Endothelial cell of umbilical vein (primary cell): ENCODE results near the gene ZNF768. TPM values are rescaled to one million over a fixed set of nuclear protein-coding genes. Genes with fewer than 3 reads are reported as not detected.
A peak's percentile ranks its signal among the peaks of the same experiment; 100 is the strongest.
"Not testable (repeated sequence)": the region's sequence is repeated elsewhere in the genome, so short reads cannot be mapped to it uniquely, and the experiment has no call there.

Experiments
- BruUV-seq: library from RNA; stranded (reverse); fragments of 400-500 nt; replicated peaks from 2 replicates; lab custom pipeline; 2021; lab: Mats Ljungman, UMichigan
- CTCF ChIA-PET: fragments of 300-600, 350-600 bp; sonication (Branson Sonifier 250); formaldehyde crosslinking; loops from one replicate; lab custom pipeline; 2021; ENCODE audit warnings: antibody characterized with exemption, inconsistent platforms; lab: Charles Lee
- POLR2A ChIA-PET: fragments of 300-600, 350-600 bp; sonication (Branson Sonifier 250); formaldehyde crosslinking; loops from one replicate; lab custom pipeline; 2021; ENCODE audit warnings: antibody characterized with exemption, inconsistent platforms; lab: Charles Lee
- DNase-seq: peaks from one replicate; pipeline ENCODE4 v3.0.0-alpha.2; 2011; ENCODE audit warnings: low read depth, low spot score
- FAIRE-seq: peaks from 2 replicates; lab custom pipeline; 2011; peaks lifted over from hg19 to GRCh38; lab: Jason Lieb, UNC
- H2AFZ ChIP-seq: 2 replicates; pipeline ENCODE4 v1.6.0; 2012; ENCODE audit warnings: low read depth, low read length, control low read depth, inconsistent platforms
- H3K27ac ChIP-seq: 2 replicates; pipeline ENCODE4 v1.5.1; 2011; ENCODE audit warnings: low read depth, mild to moderate bottlenecking, control low read depth, low read length, moderate library complexity; ENCODE audit not compliant: insufficient read depth
- H3K27me3 ChIP-seq, 2 experiments: 2 replicates each; pipeline versions ENCODE4 v1.6.0 to v1.6.1; 2011; ENCODE audit warnings: low read length in 2 of 2, mixed read lengths in 1 of 2; ENCODE audit not compliant: control insufficient read depth in 2 of 2, insufficient read depth in 2 of 2
- H3K36me3 ChIP-seq, 2 experiments: 2 replicates in 1 of 2; 3 replicates in 1 of 2; pipeline ENCODE4 v1.5.1; 2011; ENCODE audit warnings: low read length in 2 of 2, mild to moderate bottlenecking in 1 of 2, moderate library complexity in 1 of 2; ENCODE audit not compliant: control insufficient read depth in 2 of 2, insufficient read depth in 2 of 2; ENCODE audit errors: extremely low read depth in 1 of 2
- H3K4me1 ChIP-seq: 3 replicates; pipeline ENCODE4 v1.5.1; 2011; ENCODE audit warnings: mild to moderate bottlenecking, low read length; ENCODE audit not compliant: control insufficient read depth, insufficient read depth; ENCODE audit errors: extremely low read depth
- H3K4me2 ChIP-seq: 2 replicates; pipeline ENCODE4 v1.6.1; 2011; ENCODE audit warnings: low read length, control low read depth, mixed read lengths; ENCODE audit not compliant: insufficient read depth
- H3K4me3 ChIP-seq, 3 experiments: fragments of 200-600 bp in 1 of 3; sonication (generic), shearing (Covaris generic) in 1 of 3; replicated peaks in 1 of 3; 2 replicates each; pipeline ENCODE4 v1.5.1; 2011 to 2016; ENCODE audit warnings: control low read depth in 3 of 3, low read length in 3 of 3, mild to moderate bottlenecking in 2 of 3, inconsistent platforms in 1 of 3, low read depth in 1 of 3, moderate library complexity in 1 of 3; ENCODE audit not compliant: insufficient read depth in 1 of 3
- H3K79me2 ChIP-seq: 2 replicates; pipeline ENCODE4 v1.6.0; 2012; ENCODE audit warnings: low read length, inconsistent platforms; ENCODE audit not compliant: control insufficient read depth, insufficient read depth
- H3K9ac ChIP-seq: replicated peaks from 2 replicates; pipeline ENCODE3; 2011; ENCODE audit warnings: low read length, control low read depth; ENCODE audit not compliant: insufficient read depth; ENCODE audit errors: extremely low read depth
- H3K9me1 ChIP-seq: replicated peaks from 3 replicates; pipeline ENCODE4 v1.6.0; 2011; ENCODE audit warnings: mild to moderate bottlenecking, low read length; ENCODE audit not compliant: control insufficient read depth, insufficient read depth; ENCODE audit errors: extremely low read depth
- H3K9me3 ChIP-seq: replicated peaks from 2 replicates; pipeline ENCODE4 v1.5.1; 2012; ENCODE audit warnings: low read length, inconsistent platforms; ENCODE audit not compliant: control insufficient read depth, insufficient read depth
- H4K20me1 ChIP-seq: replicated peaks from 2 replicates; pipeline ENCODE3; 2011; ENCODE audit warnings: mild to moderate bottlenecking, low read length; ENCODE audit not compliant: control insufficient read depth, insufficient read depth; ENCODE audit errors: extremely low read depth
- EZH2 ChIP-seq: IDR thresholded peaks from 2 replicates; pipeline ENCODE4 v1.6.1; 2012; ENCODE audit warnings: borderline replicate concordance, low read depth, mild to moderate bottlenecking, moderate library complexity, low read length, inconsistent platforms; ENCODE audit not compliant: severe bottlenecking
- POLR2A ChIP-seq: IDR thresholded peaks from 2 replicates; pipeline ENCODE4 v1.6.1; 2012; ENCODE audit warnings: low read depth, mild to moderate bottlenecking, control low read depth, low read length
- dilution Hi-C: fragments of 300-500 bp; cut with MboI; formaldehyde crosslinking; loops from one replicate; pipeline ENCODE4 v1.15.0; 2019; ENCODE audit warnings: low sequenced_read_pairs; ENCODE audit not compliant: extremely low pct_ligation_motif_present
- intact Hi-C: fragments of 100-400 bp; cut with micrococcal nuclease; formaldehyde crosslinking; loops from one replicate; pipeline ENCODE4 v1.10.0; 2022
- polyA plus RNA-seq, 4 experiments: library from polyadenylated mRNA; depleted of rRNA in 3 of 4; stranded (reverse) in 3 of 4; unstranded in 1 of 4; fragments of >200 nt; gene quantifications; 2 replicates each; pipeline versions ENCODE4 v1.2.1 to v1.2.3, GENCODE V29; 2011 to 2012; ENCODE audit warnings: missing spikeins in 1 of 4
- total RNA-seq: library from RNA; stranded (reverse); gene quantifications from 2 replicates; pipeline ENCODE4 v1.2.3, GENCODE V29; 2021

Gene ZNF768
- total and polyA plus RNA-seq, 2 donors (not counting 3 experiments of a cell fraction or from before 2014, with no cell fraction given), result 24.2 to 24.7 TPM

DNA sequence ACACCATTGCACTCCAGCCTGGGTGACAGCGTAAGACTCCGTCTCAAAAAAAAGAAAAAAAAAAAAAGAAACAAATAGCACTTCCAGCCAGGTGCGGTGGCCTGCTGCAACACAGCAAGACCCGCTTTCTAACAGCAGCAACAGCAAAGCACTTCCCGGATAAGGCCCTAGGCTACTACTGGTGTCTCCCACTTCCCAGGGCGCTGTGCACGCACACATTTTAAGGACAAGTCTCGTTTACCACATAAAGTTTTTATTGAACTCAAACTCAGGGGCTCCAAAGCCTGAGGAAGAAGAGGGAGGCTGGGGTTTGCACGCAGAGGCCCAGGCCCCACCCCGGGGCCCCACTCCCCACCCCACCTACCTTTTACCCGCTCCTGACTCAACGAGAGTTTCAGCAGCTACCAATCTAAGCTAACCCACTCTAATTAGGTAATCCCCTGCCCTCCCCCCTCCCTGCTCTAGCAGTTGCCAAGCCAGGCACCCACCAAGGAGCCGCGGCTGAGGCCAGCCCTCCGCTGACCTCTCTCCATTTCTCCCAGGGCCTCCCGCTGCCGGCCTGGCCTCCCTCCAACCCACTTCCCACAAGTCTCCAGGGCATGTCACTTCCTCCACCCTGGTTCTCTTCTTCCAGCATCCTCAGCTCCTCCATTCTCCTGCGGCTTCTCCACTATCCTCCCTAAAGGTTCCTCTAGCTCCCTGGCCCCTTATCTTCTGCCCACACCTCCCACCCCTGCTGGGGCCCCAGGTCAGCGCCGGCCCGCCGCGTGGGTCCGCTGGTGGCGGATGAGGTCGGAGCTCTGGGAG lies 2.4 kb downstream of the ZNF768 start:
- FAIRE-seq (no peak), DNase-seq (no peak)
- no peak overlapping the region for H3K4me2 ChIP-seq
- intact Hi-C loops (no loop called here), dilution Hi-C loops (no loop called here)
- ChIA-PET CTCF (interaction anchor here (2.4 kb wide), 1 partner anchor 12 kb away, joined by 5 read pairs; no protein-coding TSS in a partner anchor), POLR2A (no interaction called here)
- H4K20me1 ChIP-seq, result no peaks in the 10 kb centered on the region
- no peaks in the 10 kb centered on the region for H3K36me3 ChIP-seq
- BruUV-seq, result no TSS peak
- H2AFZ ChIP-seq, result no peak overlapping the region
- TF ChIP-seq EZH2 (no peak), POLR2A (peak; percentile 57)
- H3K79me2 ChIP-seq, result no peaks in the 10 kb centered on the region
- H3K4me3 ChIP-seq, result no peak overlapping the region
- H3K9me3 ChIP-seq, result no peaks in the 10 kb centered on the region
- H3K9ac ChIP-seq, result no peak overlapping the region
- H3K4me1 ChIP-seq, result peaks cover 4% of the 10 kb centered on the region
- no peak overlapping the region for H3K27ac ChIP-seq
- no peaks in the 10 kb centered on the region for H3K9me1 ChIP-seq
- H3K27me3 ChIP-seq, result no peaks in the 10 kb centered on the region

DNA sequence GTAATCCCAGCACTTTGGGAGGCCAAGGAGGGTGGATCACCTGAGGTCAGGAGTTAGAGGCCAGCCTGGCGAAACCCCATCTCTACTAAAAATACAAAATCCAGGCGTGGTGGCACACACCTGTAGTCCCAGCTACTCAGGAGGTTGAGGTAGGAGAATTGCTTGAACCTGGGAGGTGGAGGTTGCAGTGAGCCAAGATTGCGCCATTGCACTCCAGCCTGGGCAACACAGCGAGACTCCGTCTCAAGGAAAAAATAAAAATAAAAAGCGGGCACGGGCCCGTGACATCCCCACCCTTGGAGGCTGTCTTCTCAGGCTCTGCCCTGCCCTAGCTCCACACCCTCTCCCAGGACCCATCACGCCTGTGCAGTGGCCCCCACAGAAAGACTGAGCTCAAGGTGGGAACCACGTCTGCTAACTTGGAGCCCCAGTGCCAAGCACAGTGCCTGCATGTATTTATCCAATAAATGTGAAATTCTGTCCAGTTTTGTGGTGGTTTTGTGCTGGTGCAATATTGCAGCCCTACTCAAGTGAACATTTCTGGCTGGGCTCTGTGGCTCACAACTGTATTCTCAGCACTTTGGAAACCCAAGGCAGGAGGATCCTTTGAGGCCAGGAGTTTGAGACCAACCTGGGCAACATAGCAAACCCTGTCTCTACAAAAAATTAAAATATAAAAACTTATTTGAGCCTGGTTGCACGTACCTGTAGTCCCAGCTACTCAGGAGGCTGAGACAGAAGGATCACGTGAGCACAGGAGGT lies 3.5 kb downstream of the ZNF768 start:
- H3K9me3 ChIP-seq, H3K4me3 ChIP-seq, FAIRE-seq, DNase-seq, intact Hi-C loops, dilution Hi-C loops, H3K79me2 ChIP-seq, H3K4me2 ChIP-seq, H4K20me1 ChIP-seq, H3K27ac ChIP-seq, H3K9ac ChIP-seq, POLR2A ChIA-PET, H2AFZ ChIP-seq, BruUV-seq, H3K27me3 ChIP-seq, H3K4me1 ChIP-seq, H3K9me1 ChIP-seq, H3K36me3 ChIP-seq: not testable (repeated sequence)
- CTCF ChIA-PET, result interaction anchor here (0.9 to 2.4 kb wide), 5 partner anchors 10 to 75 kb away, joined by 3 to 5 read pairs (median 3); no protein-coding TSS in a partner anchor
